Measurements from ENCODE around the gene SCARB2.

DNA sequence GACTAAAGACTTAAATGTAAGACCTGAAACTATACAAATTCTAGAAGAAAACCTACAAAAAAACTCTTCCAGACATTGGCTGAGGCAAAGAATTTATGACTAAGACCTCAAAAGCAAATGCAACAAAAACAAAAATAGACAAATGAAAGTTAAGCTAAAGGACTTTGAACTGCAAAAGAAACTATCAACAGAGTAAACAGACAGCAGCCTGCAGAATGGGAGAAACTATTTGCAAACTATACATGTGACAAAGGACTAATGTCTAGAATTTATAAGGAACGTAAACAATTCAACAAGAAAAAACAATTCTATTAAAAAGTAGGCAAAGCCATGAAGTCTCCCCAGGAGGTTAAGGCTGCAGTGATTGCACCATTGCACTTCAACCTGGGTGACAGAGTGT, 46.9 kb upstream of the SCARB2 start:
- TF ChIP-seq EZH2phosphoT487 (IDR thresholded peaks at IDR 0.05; ENCODE audit: low read depth, severe bottlenecking, unreplicated experiment): no peak
- no peak for TF ChIP-seq EZH2 (IDR thresholded peaks at IDR 0.05; ENCODE audit: borderline replicate concordance)
- TF ChIP-seq CTCF (IDR thresholded peaks at IDR 0.05; ENCODE audit: poor library complexity): no peak
